A673 (cell line): ENCODE measurements around the gene MVP.

Experiments used
- CTCF ChIP-seq: fragments of 300-800, 200-600 bp; sonication (generic); conservative IDR thresholded peaks from 2 replicates; pipeline ENCODE4 v1.5.1; 2017; ENCODE audit warnings: low read depth, mild to moderate bottlenecking, antibody characterized with exemption, low read length, moderate library complexity, mixed read lengths
- EZH2 ChIP-seq: fragments of 200-600 bp; sonication (generic); IDR thresholded peaks from 2 replicates; pipeline ENCODE4 v1.6.1; 2017; ENCODE audit warnings: borderline replicate concordance, low read depth, mild to moderate bottlenecking, mixed read lengths, antibody characterized with exemption, low read length; ENCODE audit not compliant: poor library complexity, severe bottlenecking

- TF ChIP-seq EZH2 (no peak), CTCF (no peak)
Measured at GRCh38 chr16:29794231-29794710, 26.0 kb upstream of the MVP start.
